NCI-H1417 treated with DMSO at 0.1 percent for 48 hours (cell line): ENCODE results near the gene AGK.
A peak's percentile ranks its signal among the peaks of the same experiment; 100 is the strongest.

ENCODE experiments used
- DNase-seq: peaks from one replicate; lab custom pipeline; 2025; lab: John Stamatoyannopoulos, UW

Gene AGK

DNA sequence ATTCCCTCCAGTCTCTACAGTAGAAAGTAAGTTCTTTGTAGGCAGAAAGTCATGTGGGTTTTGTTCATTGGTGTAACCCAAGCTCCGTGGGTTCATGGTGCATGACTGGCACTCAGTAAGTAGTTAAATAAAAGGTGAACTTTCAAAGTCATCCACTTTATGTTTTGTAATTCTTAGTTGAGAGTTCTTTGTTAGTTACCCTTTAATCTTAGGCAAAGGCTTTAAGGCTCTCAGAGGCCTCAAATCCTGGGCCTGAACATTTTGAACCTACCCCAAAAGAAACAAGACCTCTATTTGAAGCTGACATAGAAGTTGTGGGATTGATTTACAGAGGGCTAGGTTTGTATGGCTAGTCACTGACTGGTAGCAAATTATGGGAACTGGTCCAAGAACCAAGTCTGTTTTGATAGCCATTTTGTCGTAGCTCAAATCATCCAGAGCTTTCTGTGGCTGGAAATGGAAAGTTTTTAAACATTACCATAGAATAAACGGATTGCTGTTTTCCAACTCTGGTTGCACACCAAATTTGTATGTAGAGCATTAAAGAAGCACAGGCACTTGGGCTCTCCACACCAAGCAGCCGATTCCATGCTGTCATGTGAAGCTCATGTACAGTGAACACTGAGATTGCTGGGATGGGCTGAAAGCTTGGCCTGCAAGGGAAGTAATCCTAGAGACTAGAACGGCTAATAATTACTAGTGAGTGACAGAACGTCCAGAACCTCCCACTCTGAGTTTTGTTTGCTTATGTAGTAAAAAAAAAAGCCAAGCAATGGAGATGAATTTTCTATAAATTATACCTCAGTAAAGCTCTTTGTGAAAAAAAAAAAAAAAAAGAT is 97.3 kb downstream of the AGK start:
- DNase-seq = no peak

DNA sequence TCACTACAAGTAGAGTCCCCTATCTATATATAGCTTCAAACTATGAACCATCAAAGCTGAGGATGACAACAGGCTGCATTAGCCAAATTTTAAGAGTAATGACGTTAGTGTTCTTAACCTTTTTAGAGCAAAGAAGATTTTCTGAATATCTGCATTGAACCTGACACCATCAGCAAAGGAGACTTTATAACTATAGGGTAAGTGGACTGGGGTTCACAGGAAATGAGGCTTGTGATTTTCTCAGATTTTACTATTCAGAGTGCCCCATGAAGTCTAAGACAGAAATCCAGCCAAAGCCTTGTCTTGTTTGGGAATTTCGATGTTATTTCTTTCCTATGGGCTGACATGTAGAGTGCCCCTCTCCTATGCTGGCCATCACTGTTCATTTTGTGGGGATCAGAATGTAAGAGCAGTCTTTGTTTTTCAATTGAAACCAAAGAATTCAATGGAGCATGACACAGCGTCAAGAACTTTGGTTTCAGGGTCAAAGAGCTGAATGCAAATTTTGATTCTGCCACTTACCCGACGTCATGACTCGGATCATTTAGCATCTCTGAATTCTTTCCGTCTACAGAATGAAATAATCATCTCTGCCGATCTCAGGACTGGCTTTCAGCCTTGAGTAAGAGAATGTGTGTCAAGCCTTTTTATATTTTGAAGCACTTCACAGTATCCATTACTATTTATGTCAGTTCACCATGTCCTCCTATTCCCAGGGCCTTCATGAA is 98.1 kb downstream of the AGK start:
- DNase-seq = no peak

DNA sequence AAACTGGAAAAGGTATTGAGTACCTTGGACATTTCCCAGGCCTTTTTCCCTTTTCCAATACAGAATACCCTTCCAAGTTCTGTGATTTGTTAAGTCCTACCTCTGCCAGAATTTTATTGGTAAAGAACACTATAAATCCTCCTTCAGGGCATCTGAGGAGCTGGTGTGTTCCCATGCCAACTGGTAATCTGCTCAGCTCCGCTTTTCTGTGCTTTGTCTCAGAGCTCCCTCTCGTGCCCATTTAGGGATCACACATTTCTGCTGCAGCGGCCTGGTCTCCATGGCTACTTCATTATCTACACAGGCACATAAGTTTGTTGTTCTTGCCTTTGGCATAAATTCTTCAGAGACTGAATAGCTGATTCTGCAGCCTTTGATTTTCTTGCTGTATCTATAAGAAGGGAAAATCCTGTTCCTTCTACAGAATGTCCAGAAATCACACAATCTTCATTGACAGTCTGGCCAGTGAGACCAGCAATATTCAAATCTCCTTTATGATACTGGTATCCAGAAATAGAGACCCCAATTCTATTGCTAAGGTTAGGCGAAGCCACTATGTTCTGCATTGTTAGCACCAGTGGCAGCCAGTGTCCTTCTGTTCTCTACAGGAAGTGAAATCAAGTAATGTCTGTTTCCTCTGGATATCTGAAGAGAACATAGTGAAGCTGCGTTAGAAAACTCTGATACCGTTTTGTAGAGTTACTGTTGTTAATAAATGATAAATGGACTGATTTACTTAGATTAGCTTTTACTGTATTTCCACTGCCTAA is 98.8 kb downstream of the AGK start:
- DNase-seq = peak; percentile 75

DNA sequence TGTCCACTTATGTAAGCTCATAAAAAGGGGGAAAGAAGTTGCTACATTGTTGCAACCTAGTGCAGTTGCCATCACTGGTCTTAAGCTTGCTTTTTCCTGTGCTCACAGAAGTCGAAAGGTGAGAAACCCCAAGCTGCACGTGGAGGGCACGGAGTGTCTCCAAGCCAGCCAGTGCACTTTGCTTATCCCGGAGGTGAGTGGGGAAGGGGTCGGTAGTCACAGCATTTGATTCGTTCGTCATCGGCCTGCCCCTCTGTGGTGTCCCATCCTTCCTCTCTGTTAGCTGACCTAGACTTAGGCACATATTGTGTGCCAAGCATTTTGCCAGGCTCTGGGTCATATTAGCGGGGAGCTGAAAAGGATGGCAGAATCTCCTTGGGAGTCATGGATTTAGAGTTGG is 100.2 kb downstream of the AGK start:
- DNase-seq = no peak

DNA sequence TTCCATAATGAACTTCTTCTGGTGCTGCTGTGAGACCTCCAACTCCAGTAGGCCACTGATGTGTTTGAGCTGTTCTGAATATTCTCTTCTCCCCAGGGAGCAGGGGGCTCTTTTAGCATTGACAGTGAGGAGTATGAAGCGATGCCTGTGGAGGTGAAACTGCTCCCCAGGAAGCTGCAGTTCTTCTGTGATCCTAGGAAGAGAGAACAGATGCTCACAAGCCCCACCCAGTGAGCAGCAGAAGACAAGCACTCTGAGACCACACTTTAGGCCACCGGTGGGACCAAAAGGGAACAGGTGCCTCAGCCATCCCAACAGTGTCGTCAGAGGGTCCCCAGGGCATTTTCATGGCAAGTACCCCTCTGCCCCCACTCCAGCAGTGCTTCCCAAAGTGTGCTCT is 101.5 kb downstream of the AGK start:
- DNase-seq = no peak

DNA sequence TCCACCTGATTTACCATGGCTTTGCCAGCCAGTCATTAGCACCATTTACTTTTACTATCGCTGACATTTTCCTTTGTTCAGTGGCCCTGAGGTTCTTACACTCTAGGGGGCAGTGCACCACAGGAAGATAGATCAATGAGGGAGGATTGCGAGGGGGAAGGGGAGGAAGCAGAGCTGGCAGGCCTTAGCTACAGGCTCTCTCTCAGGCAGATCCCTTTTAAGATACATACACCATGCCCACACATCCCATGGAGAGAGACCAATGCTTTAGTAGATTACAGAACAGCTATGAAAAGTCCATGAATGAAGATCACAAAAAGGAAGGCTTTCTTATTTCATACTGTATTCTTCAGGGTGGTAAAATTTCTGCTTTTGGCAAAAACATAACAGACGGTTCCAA is 103.3 kb downstream of the AGK start:
- DNase-seq = peak; percentile 78

DNA sequence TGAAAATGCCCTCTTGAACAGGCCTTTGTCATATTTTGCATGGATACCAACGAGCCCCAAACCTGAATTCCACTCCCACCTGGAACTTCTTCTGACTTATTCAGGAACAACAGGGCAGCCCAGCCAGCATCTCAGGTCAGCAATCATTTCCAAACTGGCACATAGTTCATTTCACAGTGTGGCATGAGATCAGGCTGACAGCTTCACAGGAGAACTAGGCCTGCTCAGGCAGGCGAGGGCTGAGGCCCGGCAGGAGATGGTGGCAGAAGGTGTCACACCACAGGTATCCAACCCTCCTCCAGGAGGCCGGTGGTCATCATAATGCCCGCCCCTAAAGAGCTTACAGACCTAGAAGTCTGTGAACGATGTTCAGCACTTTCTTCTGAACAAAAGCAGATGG is 108.3 kb downstream of the AGK start:
- DNase-seq = no peak

DNA sequence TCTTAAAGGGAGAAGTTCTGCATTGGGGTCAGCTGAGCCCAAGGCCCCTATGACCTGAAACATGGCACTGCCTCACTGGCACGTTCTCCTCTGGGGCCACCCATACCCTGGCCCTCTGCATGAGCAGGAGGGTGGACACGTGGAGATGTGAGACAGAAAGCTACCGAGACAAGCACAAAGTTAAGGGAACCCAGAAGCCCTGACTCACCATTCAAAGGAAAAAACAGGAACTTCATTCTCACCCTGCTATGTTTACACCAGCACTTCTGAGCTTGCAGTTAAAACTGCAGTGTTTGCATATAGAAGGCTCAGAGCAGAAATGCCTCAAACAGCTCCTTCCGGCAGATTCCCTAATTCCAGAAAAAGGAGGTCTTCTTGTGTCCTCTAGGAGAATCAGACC is 109.0 kb downstream of the AGK start:
- DNase-seq = no peak

DNA sequence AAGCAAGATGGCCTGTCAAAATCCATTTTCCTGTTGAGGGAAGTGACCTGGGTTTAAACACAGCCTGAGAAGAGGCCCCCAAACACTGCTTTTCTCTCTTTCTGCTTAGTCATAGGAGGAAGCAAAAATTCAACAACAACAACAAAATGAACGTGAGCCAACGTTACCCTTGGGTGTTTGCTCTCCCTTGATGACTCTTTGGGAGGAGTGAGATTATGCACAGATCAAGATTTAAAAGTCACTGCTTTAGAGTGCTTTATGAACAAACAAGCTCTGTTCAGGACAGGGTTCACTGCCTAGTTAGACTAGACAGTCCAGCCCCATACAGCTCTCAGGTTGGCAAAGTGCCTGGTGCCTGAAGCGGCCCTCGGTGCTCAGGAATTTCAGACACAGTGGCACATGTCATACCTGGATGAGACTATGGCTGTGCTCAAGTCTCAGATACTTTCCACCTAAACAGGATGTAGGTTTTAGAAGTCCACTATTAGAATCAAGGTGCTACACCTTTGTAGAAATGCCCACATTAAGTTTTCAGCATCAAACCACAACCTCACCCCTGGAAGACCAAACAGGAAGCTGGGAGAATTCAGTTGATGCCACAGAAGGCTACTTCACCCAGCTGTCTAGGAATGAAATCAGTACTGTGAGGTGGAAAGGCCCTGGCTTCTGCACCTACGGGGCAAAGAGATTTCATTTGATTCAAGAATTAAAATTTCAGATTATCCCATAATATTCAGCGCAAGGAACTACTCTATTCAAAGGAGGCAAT is 112.1 kb downstream of the AGK start:
- DNase-seq = no peak

DNA sequence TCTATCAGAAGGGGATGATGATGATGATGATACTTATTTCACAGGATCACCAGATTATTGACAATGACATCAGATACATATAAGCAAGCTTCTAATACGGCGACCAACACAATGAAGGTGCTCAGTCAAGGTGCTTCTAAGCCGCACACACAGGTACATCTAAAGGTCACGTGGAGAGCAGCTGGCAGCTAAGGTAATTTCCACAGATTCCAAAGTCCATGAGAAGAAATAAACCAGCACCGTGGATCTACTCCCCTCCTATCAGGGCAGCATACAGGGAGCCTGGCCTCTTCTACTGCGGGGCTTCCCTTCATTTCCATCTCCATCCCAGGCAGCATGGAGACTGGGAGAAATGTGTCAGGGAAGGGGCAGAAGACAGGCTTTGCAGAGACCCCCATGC is 113.2 kb downstream of the AGK start:
- DNase-seq = no peak

DNA sequence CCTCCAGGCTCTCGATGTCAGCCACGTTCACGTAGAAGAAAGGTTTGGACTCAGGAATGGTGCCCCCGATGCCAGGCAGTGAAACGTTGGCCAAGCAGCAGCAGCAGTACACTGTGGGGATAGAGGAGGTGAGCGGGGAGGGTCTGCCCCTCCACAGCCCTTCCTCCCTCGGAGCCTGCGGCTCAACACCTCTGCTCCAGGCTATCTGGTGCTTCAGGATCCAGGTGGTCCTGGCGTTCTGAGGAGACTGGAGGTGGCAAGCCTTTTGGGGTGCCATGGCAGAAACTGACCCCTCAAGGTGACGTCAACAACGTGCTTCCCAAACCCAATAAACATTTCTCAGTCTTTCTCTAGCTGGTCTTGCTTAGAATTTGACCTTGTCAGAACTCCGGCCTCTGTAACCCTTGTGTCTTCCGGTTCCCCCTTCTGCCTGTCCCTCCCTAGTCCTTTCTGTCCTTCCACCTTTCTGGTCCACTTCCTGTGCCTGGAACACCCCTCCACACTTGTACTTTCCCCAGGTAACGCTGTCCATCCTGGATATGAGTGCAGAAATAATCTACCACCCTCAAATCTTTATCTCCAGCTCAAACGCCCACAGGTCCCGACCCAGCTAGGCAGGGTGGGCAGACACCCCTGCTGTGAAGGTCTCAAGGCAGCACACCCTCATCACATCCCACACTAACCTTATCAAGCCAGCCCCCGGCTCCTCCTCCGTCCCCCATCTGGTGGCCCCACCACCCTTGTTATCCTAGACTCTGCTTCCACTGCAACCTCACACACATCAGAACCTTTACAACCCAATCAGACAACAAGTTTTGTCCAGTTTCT is 114.2 kb downstream of the AGK start:
- DNase-seq = no peak

DNA sequence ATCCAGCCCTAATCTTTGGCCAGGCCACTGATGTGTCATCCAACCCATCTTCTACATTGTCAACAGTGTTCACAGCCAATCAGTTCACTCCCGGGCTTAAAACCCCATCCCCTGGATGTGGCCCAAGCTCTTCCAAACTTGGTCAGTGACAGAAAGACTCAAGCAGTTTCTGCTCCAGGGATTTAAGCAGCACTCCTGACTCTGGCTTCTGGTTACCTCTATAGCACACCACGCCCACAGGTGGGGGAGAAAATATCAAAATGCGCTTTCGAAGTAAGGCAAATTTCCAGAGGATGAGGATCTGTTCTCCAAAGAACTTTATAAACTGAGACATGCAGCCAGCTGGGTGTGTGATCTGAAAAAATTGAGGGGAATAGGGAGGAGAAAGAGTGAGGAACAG is 114.9 kb downstream of the AGK start:
- DNase-seq = no peak

DNA sequence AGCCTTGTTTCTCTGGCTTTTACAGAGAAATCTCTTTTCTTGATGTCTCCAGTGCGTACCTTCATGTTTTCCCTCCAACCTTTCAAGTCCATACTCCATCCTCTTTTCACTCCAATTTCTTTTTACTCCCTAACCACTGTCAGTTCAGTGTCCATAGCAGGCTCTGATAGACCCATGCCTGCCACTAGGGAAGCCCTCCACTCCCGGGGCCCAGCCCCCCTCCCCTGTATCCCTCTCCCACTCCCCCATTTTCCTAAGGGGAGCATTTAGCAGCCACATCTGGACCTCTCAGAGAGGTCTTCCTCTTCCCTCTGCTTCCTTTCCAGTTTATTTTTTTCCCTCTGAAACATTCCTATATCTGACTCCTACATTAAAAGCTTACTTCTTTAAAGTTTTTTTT is 117.6 kb downstream of the AGK start:
- DNase-seq = no peak

DNA sequence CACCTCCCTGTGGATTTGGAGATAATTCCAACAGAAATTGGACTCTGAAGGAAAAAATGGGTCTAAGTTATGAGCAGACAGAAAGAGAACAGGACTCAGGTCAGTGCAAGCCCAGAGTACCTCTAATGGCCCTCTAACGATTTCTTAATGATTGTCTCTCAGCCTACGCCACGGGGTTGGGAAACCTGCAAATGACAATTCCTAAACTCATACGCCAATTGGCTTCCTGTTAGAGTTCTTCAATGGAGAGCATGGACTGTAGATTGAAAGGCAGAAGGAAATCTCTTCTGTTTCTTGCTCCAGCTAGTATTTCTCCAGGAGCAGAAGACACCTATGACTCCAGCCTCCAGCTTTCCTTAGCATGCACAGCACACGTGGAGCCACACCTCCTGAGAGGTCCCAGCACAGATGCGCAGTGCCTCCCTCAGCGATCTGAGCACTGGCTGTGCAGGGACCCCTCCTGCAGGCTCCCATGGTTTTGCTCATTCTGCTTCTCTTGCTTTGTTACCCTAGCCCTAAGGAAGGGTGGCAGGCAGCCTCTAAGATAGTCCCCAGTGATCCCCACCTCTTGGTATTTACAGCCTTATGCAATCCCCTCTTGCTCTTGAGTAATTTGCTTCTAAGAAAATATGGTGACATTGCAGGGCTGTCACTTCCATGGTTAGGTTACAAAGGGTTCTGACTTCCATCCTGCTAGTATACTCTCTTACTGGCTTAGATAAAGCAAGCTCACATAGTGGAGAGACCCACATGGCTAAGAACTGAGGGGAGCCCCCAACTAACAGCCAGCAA is 120.7 kb downstream of the AGK start:
- DNase-seq = no peak

DNA sequence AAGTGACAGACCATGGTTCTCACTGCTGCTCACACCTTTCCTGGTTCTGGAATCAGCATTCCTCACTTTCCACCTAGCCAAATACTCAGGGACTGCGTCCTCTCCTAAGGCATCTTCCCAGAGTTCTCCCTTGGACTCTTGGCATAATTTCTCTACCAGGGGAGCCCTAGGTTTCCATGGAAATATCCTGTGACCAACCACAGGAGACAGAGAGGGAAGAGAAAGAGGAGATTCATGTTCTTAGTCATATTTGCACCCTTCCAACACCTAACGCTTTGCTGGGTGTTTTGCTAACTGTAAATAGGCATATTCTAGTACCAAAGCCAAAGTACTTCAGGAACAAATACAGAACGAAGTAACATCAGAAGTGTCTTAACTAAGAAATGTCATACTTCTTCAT is 122.1 kb downstream of the AGK start:
- DNase-seq = no peak

DNA sequence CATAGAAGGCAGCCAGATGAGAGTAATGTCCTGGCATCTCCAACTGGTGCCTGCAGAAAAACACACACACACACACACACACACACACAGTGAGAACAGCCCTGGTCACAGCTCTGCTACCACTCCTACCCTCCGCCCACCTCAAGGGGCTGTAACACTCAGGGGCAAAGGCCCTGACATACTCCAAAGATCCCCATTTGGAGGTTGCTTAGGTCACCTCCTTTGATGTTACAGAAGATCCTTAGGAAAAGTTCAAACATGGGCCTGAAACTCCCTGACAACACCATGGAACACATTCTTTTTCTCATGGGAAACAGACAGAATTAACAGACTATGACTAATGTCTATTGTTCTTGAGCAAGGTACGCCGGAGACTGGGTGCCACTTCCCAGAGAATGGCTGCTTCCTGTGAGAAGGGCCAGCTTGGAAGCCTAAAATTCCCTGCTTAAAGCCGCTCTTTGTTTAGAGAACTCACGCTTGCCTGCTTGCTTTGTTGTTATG is 123.0 kb downstream of the AGK start:
- DNase-seq = no peak

DNA sequence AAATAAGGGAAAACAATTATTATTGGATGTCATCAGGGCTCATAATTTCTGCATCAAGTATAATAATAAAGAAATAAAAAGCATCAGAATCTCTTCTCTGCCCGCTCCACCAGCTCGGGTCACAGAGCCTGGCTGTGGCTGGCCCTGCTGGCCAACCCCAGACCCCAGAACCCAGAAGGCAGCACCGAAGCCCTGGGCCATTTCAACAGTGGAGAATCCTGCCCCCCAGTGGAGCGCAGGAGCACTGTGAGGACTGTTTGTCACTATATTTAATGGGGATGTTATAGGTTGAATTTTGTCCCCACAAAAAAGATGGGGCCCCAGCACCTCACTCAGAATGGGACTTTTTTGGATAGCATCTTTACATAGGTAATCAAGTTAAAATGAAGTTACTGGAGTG is 123.5 kb downstream of the AGK start:
- DNase-seq = no peak

DNA sequence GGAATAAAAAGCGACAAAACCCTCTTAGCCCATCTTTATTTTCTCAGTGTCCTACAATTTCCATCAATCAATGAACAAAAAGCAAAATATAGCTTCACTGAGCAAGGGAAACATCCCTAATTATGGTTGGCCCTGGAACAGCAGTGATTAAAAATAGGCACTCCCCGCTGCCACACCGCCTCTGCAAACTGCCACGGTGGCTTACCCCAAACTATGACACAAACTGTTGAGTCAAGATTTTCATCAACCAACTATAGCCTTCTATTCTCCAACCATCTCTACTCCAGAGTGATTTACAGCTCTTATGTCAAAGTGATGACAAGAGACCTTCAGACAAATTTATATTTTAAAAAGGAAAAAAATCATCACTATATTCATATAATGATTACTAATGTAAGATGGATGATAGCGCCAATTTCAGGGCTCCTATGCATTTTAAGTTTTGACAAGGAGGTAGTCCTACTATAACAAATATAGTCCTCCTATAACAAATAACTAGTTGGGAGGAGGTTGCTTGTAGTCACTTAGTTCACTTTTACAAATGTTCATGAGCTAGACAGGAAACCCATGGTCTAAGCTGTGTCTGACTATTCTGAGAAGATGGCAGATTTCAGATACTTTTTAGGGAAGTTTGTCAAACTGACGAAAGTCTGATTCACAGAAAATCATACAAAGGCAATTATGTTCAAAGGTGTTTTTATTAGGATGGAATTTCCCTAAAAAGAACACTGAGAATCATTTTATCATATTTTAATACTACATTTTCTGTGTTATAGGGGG is 124.4 kb downstream of the AGK start:
- DNase-seq = no peak

DNA sequence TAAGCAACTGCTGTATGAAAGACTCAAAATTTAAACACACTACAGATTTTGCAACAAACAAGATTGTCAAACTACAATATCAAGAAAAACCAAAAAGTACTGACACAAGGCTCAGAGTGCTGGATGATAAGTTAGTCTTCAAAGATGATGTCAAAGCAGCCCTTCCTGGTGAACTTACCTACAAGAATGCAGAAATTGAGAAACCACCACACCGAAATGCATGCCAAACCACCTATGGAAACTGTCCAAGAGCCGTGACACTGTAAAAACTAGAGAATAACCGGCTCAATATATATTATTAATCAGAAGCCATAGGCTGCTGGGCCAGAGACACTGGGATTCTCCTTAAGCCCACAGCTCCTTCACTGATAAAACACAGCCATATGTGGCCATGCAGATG is 125.4 kb downstream of the AGK start:
- no peak for DNase-seq
